ENCODE results near the gene GLT8D2. TPM values are rescaled to one million over a fixed set of nuclear protein-coding genes. Genes with fewer than 3 reads are reported as not detected.

Gene GLT8D2
- total and polyA plus RNA-seq, 2 donors (not counting 3 experiments of a cell fraction or from before 2014, with no cell fraction given): 1.7 to 2.6 TPM

DNA sequence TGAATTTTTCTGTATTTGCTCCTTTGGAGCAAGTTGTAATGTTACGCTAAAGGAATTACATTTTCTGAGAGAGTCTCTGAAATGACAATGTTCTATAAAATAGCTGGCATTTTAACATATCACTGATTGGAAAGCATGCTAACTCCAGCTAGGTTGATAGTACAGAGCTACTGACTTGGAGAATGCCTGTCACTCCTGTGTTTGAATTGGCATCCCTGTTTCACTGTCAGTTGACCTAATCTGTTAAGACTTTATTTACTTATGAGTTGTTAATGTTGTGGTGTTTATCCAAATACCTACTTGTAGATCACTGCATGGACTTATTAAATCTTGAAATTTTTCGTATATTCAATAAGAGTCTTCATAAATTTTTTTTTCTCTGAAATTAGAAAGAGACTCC lies 48.0 kb upstream of the GLT8D2 start:
- Histone ChIP-seq H3K27ac (ENCODE audit: insufficient read depth, low read depth, low read length) (no peak overlapping the region), H3K9me1 (replicated peaks; ENCODE audit: control insufficient read depth, extremely low read depth, insufficient read depth, low read length) (no peaks in the 10 kb centered on the region), H3K27me3 (ENCODE audit: control insufficient read depth in 2 of 2, insufficient read depth in 2 of 2, low read length in 2 of 2) (no peaks in the 10 kb centered on the region), H3K36me3 (ENCODE audit: control insufficient read depth in 2 of 2, extremely low read depth in 1 of 2, insufficient read depth in 2 of 2, low read length in 2 of 2) (peaks cover 5 to 7% of the 10 kb centered on the region in 2 experiments), H3K9ac (replicated peaks; ENCODE audit: extremely low read depth, insufficient read depth, low read length) (no peak overlapping the region), H3K4me3 (replicated peaks in 1 of 3; ENCODE audit: insufficient read depth in 1 of 3, low read depth in 1 of 3, low read length in 3 of 3) (no peak overlapping the region), H3K4me2 (ENCODE audit: insufficient read depth, low read length) (no peak overlapping the region), H3K79me2 (ENCODE audit: control insufficient read depth, insufficient read depth, low read length) (no peaks in the 10 kb centered on the region), H4K20me1 (replicated peaks; ENCODE audit: control insufficient read depth, extremely low read depth, insufficient read depth, low read length) (no peaks in the 10 kb centered on the region), H3K4me1 (ENCODE audit: control insufficient read depth, extremely low read depth, insufficient read depth, low read length) (no peaks in the 10 kb centered on the region), H2AFZ (ENCODE audit: low read depth, low read length) (no peak overlapping the region), H3K9me3 (replicated peaks; ENCODE audit: control insufficient read depth, insufficient read depth, low read length) (no peaks in the 10 kb centered on the region)
- dilution Hi-C loops (cut with MboI; ENCODE audit: extremely low pct_ligation_motif_present, low sequenced_read_pairs) (no loop called here), intact Hi-C loops (cut with micrococcal nuclease) (no loop called here)
- CTCF ChIA-PET: interaction anchor here (1.7 to 7.5 kb wide), 2 partner anchors 11 kb away, joined by 7 to 51 read pairs; no protein-coding TSS in a partner anchor
- no peak for FAIRE-seq
- no TSS peak for BruUV-seq (replicated peaks)
- TF ChIP-seq, protein P1, sequence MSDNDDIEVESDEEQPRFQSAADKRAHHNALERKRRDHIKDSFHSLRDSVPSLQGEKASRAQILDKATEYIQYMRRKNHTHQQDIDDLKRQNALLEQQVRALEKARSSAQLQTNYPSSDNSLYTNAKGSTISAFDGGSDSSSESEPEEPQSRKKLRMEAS (IDR thresholded peaks at IDR 0.05; ENCODE audit: insufficient read depth, insufficient read length): no peak
- TF ChIP-seq GATA2 (IDR thresholded peaks at IDR 0.05; ENCODE audit: insufficient read depth, insufficient read length, low read depth, low read length) (no peak), EZH2 (IDR thresholded peaks at IDR 0.05; ENCODE audit: borderline replicate concordance, low read depth, low read length, severe bottlenecking) (no peak), JUN (IDR thresholded peaks at IDR 0.05; ENCODE audit: borderline replicate concordance, insufficient read depth, insufficient read length, low read depth) (no peak), POLR2A (IDR thresholded peaks at IDR 0.05; ENCODE audit: low read depth, low read length) (no peak), FOS (IDR thresholded peaks at IDR 0.05; ENCODE audit: borderline replicate concordance, insufficient read depth, low read length) (no peak), POLR2AphosphoS5 (IDR thresholded peaks at IDR 0.05; ENCODE audit: insufficient read depth, low read depth, low read length) (no peak), MYC (IDR thresholded peaks at IDR 0.05; ENCODE audit: low read depth, low read length) (no peak)
- TF ChIP-seq, protein P2, sequence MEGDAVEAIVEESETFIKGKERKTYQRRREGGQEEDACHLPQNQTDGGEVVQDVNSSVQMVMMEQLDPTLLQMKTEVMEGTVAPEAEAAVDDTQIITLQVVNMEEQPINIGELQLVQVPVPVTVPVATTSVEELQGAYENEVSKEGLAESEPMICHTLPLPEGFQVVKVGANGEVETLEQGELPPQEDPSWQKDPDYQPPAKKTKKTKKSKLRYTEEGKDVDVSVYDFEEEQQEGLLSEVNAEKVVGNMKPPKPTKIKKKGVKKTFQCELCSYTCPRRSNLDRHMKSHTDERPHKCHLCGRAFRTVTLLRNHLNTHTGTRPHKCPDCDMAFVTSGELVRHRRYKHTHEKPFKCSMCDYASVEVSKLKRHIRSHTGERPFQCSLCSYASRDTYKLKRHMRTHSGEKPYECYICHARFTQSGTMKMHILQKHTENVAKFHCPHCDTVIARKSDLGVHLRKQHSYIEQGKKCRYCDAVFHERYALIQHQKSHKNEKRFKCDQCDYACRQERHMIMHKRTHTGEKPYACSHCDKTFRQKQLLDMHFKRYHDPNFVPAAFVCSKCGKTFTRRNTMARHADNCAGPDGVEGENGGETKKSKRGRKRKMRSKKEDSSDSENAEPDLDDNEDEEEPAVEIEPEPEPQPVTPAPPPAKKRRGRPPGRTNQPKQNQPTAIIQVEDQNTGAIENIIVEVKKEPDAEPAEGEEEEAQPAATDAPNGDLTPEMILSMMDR (IDR thresholded peaks at IDR 0.05; ENCODE audit: extremely low read depth in 1 of 2, insufficient read depth in 1 of 2, low read depth in 1 of 2, low read length in 2 of 2): no peak
- no peak for DNase-seq (ENCODE audit: low read depth, low spot score)
- POLR2A ChIA-PET: no interaction called here

Measured in endothelial cell of umbilical vein (primary cell).